Calu3 (cell line): Measurements from ENCODE around the gene CSRNP3. TPM values are rescaled to one million over a fixed set of nuclear protein-coding genes. Genes with fewer than 3 reads are reported as not detected.

Experiments used
- BruUV-seq: library from RNA; stranded (reverse); fragments of 400-500 nt; replicated peaks from 2 replicates; lab custom pipeline; 2021; lab: Mats Ljungman, UMichigan
- CTCF ChIA-PET: fragments of 300-600 bp; sonication (Branson Sonifier 250); formaldehyde crosslinking; loops from one replicate; lab custom pipeline; 2022; ENCODE audit warnings: antibody characterized with exemption; lab: Charles Lee
- DNase-seq: peaks from one replicate; pipeline ENCODE4 v3.0.0; 2022
- H3K27ac Mint-ChIP-seq: one replicate; pipeline ENCODE4 v1.8.0; 2022; ENCODE audit warnings: mixed read lengths; ENCODE audit not compliant: unreplicated experiment
- H3K27me3 Mint-ChIP-seq: one replicate; pipeline ENCODE4 v1.8.0; 2022; ENCODE audit warnings: mixed read lengths; ENCODE audit not compliant: unreplicated experiment
- H3K36me3 Mint-ChIP-seq: one replicate; pipeline ENCODE4 v1.8.0; 2022; ENCODE audit warnings: mild to moderate bottlenecking, moderate library complexity, mixed read lengths; ENCODE audit not compliant: insufficient read depth, unreplicated experiment
- H3K4me1 Mint-ChIP-seq: one replicate; pipeline ENCODE4 v1.8.0; 2022; ENCODE audit warnings: mild to moderate bottlenecking, low read depth, mixed read lengths; ENCODE audit not compliant: unreplicated experiment
- H3K4me3 Mint-ChIP-seq: one replicate; pipeline ENCODE4 v1.8.0; 2022; ENCODE audit warnings: mild to moderate bottlenecking, low read depth, moderate library complexity, mixed read lengths; ENCODE audit not compliant: unreplicated experiment
- H3K9me3 Mint-ChIP-seq: one replicate; pipeline ENCODE4 v1.8.0; 2022; ENCODE audit warnings: low read depth, mixed read lengths; ENCODE audit not compliant: unreplicated experiment
- CTCF ChIP-seq: fragments of 200-600 bp; IDR thresholded peaks from one replicate; pipeline ENCODE4 v1.8.0; 2022; ENCODE audit warnings: antibody characterized with exemption; ENCODE audit not compliant: unreplicated experiment
- intact Hi-C: fragments of 100-400 bp; cut with micrococcal nuclease; formaldehyde crosslinking; loops from one replicate; pipeline ENCODE4 v1.10.0; 2022; ENCODE audit not compliant: unreplicated experiment
- total RNA-seq: library from RNA; stranded (reverse); gene quantifications from 2 replicates; pipeline ENCODE4 v1.2.3, GENCODE V29; 2022

The CSRNP3 gene
- total RNA-seq, 1 experiment from 2014 or later = 1.8 TPM

GRCh38 chr2:165571477-165571876, 102.0 kb downstream of the CSRNP3 start:
- no peak for TF ChIP-seq CTCF
- intact Hi-C loops = loop anchor here (10.0 kb wide), 2 partner anchors 203 to 303 kb away; no protein-coding TSS in a partner anchor
- no peaks in the 10 kb centered on the region for H3K4me1 Mint-ChIP-seq
- CTCF ChIA-PET = no interaction called here
- H3K9me3 Mint-ChIP-seq = no peaks in the 10 kb centered on the region
- no peak for DNase-seq
- H3K4me3 Mint-ChIP-seq = no peak overlapping the region
- no TSS peak for BruUV-seq
- H3K36me3 Mint-ChIP-seq = peaks cover 7% of the 10 kb centered on the region
- H3K27me3 Mint-ChIP-seq = no peaks in the 10 kb centered on the region
- H3K27ac Mint-ChIP-seq = no peak overlapping the region

- Mint-ChIP-seq H3K27me3 (no peaks in the 10 kb centered on the region), H3K36me3 (peaks cover 7% of the 10 kb centered on the region), H3K9me3 (no peaks in the 10 kb centered on the region), H3K4me1 (no peaks in the 10 kb centered on the region), H3K4me3 (no peak overlapping the region), H3K27ac (no peak overlapping the region)
- intact Hi-C loops = loop anchor here (10.0 kb wide), 2 partner anchors 203 to 303 kb away; no protein-coding TSS in a partner anchor
- no peak for DNase-seq
- TF ChIP-seq CTCF = no peak
- BruUV-seq = no TSS peak
- CTCF ChIA-PET = no interaction called here
These were observed 102.7 kb downstream of the CSRNP3 start for GRCh38 chr2:165572151-165572550.

- H3K4me3 Mint-ChIP-seq = peak overlapping the region; percentile 90
- peaks cover 7% of the 10 kb centered on the region for H3K36me3 Mint-ChIP-seq
- peak overlapping the region; percentile 66 for H3K27ac Mint-ChIP-seq
- H3K4me1 Mint-ChIP-seq = no peaks in the 10 kb centered on the region
- peak; percentile 44 for DNase-seq
- no peaks in the 10 kb centered on the region for H3K27me3 Mint-ChIP-seq
- no peaks in the 10 kb centered on the region for H3K9me3 Mint-ChIP-seq
- CTCF ChIA-PET = interaction anchor here (1.3 kb wide), 1 partner anchor 12 kb away, joined by 4 read pairs; no protein-coding TSS in a partner anchor
- TF ChIP-seq CTCF = no peak
- intact Hi-C loops = loop anchor here (10.0 kb wide), 2 partner anchors 201 to 301 kb away; no protein-coding TSS in a partner anchor
- no TSS peak for BruUV-seq
These were observed 104.3 kb downstream of the CSRNP3 start for GRCh38 chr2:165573534-165574461.

GRCh38 chr2:165575044-165575615, 105.6 kb downstream of the CSRNP3 start:
- DNase-seq = no peak
- Mint-ChIP-seq H3K27ac (no peak overlapping the region), H3K27me3 (no peaks in the 10 kb centered on the region), H3K4me3 (peak overlapping the region; percentile 90), H3K4me1 (no peaks in the 10 kb centered on the region), H3K9me3 (no peaks in the 10 kb centered on the region), H3K36me3 (peaks cover 7% of the 10 kb centered on the region)
- no peak for TF ChIP-seq CTCF
- no TSS peak for BruUV-seq
- CTCF ChIA-PET = no interaction called here
- intact Hi-C loops = loop anchor here (10.0 kb wide), 2 partner anchors 200 to 300 kb away; no protein-coding TSS in a partner anchor
